ACC112 (cell line): ENCODE measurements around the gene ATL3.
A peak's percentile ranks its signal among the peaks of the same experiment; 100 is the strongest.
"Not testable (repeated sequence)": the region's sequence is repeated elsewhere in the genome, so short reads cannot be mapped to it uniquely, and the experiment has no call there.

Experiments used
- H2AFZ ChIP-seq: fragments of 200-600 bp; sonication (generic); one replicate; pipeline ENCODE4 v1.6.0; 2017; ENCODE audit warnings: antibody characterized with exemption, low read length; ENCODE audit not compliant: unreplicated experiment
- H3K27ac ChIP-seq: fragments of 200-600 bp; sonication (generic); 2 replicates; pipeline ENCODE4 v1.5.1; 2014; ENCODE audit warnings: low read depth, mild to moderate bottlenecking, antibody characterized with exemption, low read length, moderate library complexity
- H3K27me3 ChIP-seq: fragments of 200-600 bp; sonication (generic); 2 replicates; pipeline ENCODE4 v1.6.1; 2014; ENCODE audit warnings: mild to moderate bottlenecking, antibody characterized with exemption, low read length, moderate library complexity, mixed read lengths; ENCODE audit not compliant: insufficient read depth
- H3K36me3 ChIP-seq: fragments of 200-600 bp; sonication (generic); 2 replicates; pipeline ENCODE4 v1.6.1; 2016; ENCODE audit warnings: mild to moderate bottlenecking, antibody characterized with exemption, low read length, moderate library complexity, mixed read lengths; ENCODE audit not compliant: insufficient read depth
- H3K4me1 ChIP-seq: fragments of 200-600 bp; sonication (generic); one replicate; pipeline ENCODE4 v1.6.1; 2016; ENCODE audit warnings: low read length, mixed read lengths; ENCODE audit not compliant: insufficient read depth, unreplicated experiment, control insufficient read depth
- H3K4me3 ChIP-seq: fragments of 200-600 bp; sonication (generic); 2 replicates; pipeline ENCODE4 v1.5.1; 2014; ENCODE audit warnings: mild to moderate bottlenecking, low read depth, low read length
- H3K79me2 ChIP-seq: fragments of 200-600 bp; sonication (generic); one replicate; pipeline ENCODE4 v1.6.0; 2016; ENCODE audit warnings: low read length; ENCODE audit not compliant: control insufficient read depth, unreplicated experiment, insufficient read depth

ATL3 gene

DNA sequence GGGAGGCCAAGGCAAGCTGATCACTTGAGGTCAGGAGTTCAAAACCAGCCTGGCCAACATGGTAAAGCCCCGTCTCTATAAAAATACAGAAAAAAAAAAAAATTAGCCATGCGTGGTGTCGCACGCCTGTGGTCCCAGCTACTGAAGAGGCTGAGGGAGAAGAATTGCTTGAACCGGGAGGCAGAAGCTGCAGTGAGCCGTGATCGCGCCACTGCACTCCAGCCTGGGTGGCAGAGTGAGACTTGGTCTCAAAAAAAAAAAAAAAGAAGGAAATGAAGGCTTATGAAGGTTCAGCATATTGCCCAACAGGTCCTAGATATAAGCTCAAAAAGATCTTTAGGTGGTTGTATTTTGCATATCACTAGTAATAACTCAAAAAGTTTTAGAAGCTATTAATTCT is 10.2 kb downstream of the ATL3 start:
- peaks cover 7% of the 10 kb centered on the region for H3K36me3 ChIP-seq
- no peak overlapping the region for H3K4me3 ChIP-seq
- peaks cover 89% of the 10 kb centered on the region for H3K79me2 ChIP-seq
- no peak overlapping the region for H2AFZ ChIP-seq
- H3K4me1 ChIP-seq: peaks cover 25% of the 10 kb centered on the region
- no peak overlapping the region for H3K27ac ChIP-seq
- H3K27me3 ChIP-seq: no peaks in the 10 kb centered on the region

DNA sequence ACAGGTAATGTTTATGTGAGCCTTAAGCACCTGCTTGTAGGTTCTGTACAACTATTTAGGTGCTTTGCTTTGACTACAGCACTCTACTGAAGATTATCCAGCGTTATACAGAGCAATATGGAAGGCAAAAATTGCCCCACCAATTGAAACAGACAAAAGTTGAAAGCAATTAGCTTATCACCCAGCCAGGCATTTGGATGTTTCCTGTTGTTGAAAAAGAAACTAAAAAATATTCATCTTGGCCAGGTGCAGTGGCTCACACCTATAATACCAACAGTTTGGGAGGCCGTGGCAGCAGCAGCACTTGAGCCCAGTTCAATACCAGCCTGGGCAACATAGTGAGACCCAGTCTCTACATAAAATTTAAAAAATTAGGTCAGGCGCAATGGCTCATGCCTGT is 18.5 kb downstream of the ATL3 start:
- peaks cover 29% of the 10 kb centered on the region for H3K36me3 ChIP-seq
- no peaks in the 10 kb centered on the region for H3K27me3 ChIP-seq
- no peak overlapping the region for H3K27ac ChIP-seq
- H3K79me2 ChIP-seq: peaks cover 28% of the 10 kb centered on the region
- H3K4me3 ChIP-seq: no peak overlapping the region
- H2AFZ ChIP-seq: no peak overlapping the region
- H3K4me1 ChIP-seq: no peaks in the 10 kb centered on the region

DNA sequence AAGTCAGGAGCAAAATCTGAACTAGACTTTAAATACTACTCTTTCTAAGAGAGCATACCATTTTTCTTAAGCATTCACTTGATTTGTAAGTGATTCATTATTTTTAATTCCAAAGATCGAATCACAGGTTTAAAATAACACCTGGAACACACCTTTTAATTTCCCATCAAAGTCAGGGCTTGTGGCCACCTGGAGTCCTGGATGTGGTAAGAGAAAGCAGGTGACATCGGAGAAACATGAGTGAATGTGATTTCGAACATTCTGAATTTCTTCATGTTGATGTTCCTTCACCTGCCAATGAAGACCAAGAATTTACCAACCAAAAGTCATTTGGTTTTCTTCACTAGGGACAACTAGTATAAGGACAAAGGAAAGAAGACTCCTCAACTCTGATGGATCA is 28.0 kb downstream of the ATL3 start:
- Histone ChIP-seq H3K27ac (no peak overlapping the region), H3K79me2 (peaks cover 5% of the 10 kb centered on the region), H3K36me3 (peaks cover 40% of the 10 kb centered on the region), H3K27me3 (no peaks in the 10 kb centered on the region), H2AFZ (no peak overlapping the region), H3K4me3 (no peak overlapping the region), H3K4me1 (no peaks in the 10 kb centered on the region)

DNA sequence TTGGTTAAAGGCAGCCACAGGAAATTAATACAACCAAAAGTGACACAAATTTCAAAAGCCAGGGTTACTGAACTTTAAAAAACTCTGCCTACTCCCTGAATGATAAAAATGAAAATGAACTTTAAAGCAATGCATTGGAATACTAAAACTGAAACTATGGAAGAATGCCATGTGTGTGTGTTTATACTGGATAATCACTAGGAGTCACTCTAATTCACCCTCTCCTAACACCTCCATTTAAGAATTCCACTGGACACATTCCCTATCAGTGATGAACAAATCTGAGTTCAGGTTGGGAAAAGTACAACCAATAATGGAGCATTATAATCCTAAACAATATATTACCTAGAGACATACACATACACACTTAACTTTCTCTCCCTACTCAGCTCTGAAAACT is 29.4 kb downstream of the ATL3 start:
- Histone ChIP-seq H3K79me2 (peaks cover 9% of the 10 kb centered on the region), H3K4me3 (0 out of 2 replicates have a peak overlapping the region, but pooled peaks have one; percentile 12), H3K4me1 (no peaks in the 10 kb centered on the region), H3K27ac (peak overlapping the region; percentile 33; the same call in 1 of the 2 replicates), H3K27me3 (no peaks in the 10 kb centered on the region), H2AFZ (no peak overlapping the region), H3K36me3 (peaks cover 34% of the 10 kb centered on the region)

DNA sequence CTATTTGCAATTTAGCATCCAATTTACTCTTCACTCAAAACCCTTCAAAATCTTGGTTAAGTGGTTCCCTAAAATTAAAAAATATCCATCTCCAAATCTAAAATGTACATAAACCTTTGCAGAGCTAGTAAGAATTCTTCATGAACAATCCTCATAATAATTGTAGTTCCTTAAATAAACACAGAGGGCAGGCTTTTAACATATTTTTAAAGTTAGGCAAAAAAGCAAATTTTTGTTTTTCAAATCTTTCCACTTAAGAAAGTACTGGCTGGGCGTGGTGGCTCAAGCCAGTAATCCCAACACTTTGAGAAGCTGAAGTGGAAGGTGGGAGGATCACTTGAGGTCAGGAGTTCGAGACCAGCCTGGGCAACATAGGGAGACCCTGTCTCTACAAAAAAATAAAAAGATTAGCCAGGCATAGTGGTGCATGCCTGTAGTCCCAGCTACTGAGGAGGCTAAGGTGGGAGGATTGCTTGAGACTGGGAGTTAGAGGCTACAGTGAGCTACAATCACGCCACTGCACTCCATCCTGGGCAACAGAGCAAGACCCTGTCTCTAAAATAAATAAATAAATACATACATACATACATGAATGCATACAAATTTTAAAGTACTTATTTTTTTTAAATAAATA is 31.9 kb downstream of the ATL3 start:
- H3K27ac ChIP-seq: no peak overlapping the region
- H3K36me3 ChIP-seq: peaks cover 36% of the 10 kb centered on the region
- H2AFZ ChIP-seq: no peak overlapping the region

DNA sequence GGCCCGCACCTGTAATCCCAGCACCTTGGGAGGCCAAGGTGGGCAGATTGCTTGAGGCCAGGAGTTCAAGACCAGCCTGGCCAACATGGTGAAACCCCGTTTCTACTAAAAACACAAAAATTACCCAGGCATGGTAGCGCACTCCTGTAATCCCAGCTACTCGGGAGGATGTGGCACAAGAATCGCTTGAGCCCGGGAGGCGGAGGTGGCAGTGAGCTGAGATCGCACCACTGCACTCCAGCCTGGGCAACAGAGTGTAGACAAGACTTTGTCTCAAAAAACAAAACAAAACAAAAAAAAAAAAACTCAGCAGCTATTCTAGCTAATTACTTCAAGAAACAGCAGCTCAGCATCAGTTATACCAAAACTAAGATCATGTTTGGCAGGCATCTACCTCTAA is 32.7 kb downstream of the ATL3 start:
- not testable (repeated sequence) for H3K4me1 ChIP-seq, H3K27me3 ChIP-seq, H3K4me3 ChIP-seq, H2AFZ ChIP-seq, H3K79me2 ChIP-seq, H3K27ac ChIP-seq
- peaks cover 34% of the 10 kb centered on the region for H3K36me3 ChIP-seq

More for the DNA sequence above, 31.9 kb downstream of the ATL3 start:
- Histone ChIP-seq H3K4me3 (no peak overlapping the region), H3K27me3 (no peaks in the 10 kb centered on the region), H3K79me2 (peaks cover 9% of the 10 kb centered on the region), H3K4me1 (no peaks in the 10 kb centered on the region)

DNA sequence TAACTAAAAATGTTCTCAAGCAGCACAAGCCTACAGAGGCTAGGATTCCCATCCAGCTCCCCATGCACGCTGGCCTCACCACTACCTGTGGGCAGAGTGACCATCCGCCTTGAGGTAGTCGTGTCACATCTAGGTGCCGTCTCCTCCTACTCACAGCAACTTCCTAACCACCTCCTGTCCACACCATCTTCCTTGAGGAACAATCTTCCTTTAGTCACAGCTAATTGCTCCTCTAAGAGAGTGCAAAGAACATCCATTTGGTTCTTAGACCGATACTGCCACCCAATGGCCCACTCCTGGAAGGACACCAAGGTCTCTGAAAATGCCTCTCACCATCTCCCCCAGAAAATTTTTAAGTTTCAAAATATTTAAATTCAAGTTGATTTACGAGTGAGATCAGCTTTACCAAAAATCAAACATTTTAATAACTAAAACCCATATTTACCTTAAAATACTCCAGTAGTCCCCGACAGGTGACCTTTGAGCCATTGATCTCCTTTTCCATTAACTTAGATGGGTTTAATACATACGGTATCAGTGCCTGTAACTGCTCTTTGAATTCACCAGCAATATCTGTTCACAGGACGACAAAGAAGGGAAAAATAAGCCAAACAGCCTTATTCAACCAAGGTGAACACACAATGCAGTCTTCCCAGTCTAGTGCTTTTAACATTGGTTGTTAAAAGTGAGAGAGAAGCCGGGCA is 35.3 kb downstream of the ATL3 start:
- Histone ChIP-seq H3K79me2 (peaks cover 3% of the 10 kb centered on the region), H3K27ac (no peak overlapping the region), H2AFZ (no peak overlapping the region), H3K27me3 (no peaks in the 10 kb centered on the region), H3K4me1 (no peaks in the 10 kb centered on the region), H3K36me3 (peaks cover 32% of the 10 kb centered on the region), H3K4me3 (no peak overlapping the region)

DNA sequence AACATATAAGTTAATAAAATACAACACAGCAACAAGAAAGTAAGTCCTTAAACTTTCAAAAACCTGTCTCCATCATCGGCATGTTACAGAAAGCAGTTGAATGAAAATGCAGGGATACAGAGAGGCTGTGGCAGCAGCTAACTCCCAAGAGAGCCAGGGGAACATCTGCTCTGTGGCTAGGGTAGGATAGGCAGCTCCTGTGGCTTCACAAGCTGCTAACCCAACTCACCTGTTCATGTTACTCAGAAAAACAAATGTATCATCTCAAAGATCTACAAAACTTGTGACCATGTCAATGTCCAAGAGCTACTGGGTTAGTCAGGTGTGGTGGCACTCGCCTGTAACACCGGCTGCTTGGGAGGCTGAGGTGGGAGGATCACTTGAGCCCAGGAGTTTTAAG is 41.8 kb downstream of the ATL3 start:
- H3K36me3 ChIP-seq: peaks cover 37% of the 10 kb centered on the region
- no peaks in the 10 kb centered on the region for H3K4me1 ChIP-seq

DNA sequence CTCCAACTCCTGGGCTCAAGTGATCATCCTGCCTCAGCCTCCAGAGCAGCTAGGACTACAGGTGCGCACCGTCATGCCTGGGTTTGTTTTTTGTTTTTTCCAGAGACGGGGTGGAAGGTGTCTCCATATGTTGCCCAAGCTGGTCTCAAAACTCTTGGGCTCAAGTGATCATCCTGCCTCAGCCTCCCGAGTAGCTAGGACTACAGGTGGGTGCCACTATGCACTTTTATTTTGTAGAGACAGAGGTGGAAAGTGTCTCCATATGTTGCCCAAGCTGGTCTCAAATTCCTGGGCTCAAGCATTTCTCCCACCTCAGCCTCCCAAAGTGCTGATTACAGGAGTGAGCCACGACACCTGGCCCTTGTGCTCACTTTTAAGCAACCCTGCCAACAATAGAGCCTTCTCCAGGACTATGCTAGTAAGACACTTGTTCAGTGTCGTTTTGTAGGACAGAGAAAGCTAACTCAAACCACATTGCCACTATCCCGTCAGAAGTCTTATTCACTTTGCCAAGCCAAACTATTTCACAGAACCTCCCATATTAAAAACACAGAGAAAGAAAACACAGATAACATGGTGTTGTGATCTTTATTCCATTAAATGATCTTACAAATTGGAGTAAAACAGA is 47.5 kb downstream of the ATL3 start:
- Histone ChIP-seq H3K27ac (no peak overlapping the region), H3K27me3 (no peaks in the 10 kb centered on the region), H3K36me3 (peaks cover 6% of the 10 kb centered on the region; the same call in 1 of the 2 replicates), H3K79me2 (no peaks in the 10 kb centered on the region), H2AFZ (no peak overlapping the region), H3K4me1 (no peaks in the 10 kb centered on the region), H3K4me3 (no peak overlapping the region)

More for the DNA sequence above, 41.8 kb downstream of the ATL3 start:
- Histone ChIP-seq H3K79me2 (no peaks in the 10 kb centered on the region), H3K27me3 (no peaks in the 10 kb centered on the region), H3K27ac (no peak overlapping the region), H3K4me3 (no peak overlapping the region), H2AFZ (no peak overlapping the region)

DNA sequence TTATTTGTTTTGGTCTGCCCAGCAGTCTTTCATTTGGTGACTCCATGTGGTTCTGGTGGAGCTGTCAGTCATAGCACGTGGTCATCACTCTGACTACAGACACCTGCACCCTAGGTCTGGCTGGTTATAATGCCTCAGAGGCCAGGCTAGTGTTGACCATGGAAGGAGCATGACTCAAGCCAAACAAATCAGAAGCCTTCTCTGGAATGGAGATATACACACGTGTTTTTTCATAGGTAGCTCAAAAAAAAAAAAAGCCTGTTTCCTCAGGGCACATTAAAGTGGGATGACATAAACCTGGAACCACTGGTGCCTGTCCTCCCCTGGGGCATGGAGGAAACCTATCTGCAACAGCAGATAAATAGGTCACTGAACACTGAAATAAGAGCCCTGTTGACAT is 48.9 kb downstream of the ATL3 start:
- Histone ChIP-seq H3K36me3 (peaks cover 2% of the 10 kb centered on the region; the same call in 1 of the 2 replicates), H3K4me1 (no peaks in the 10 kb centered on the region), H3K4me3 (no peak overlapping the region), H3K27me3 (no peaks in the 10 kb centered on the region), H3K79me2 (no peaks in the 10 kb centered on the region), H3K27ac (no peak overlapping the region), H2AFZ (no peak overlapping the region)

DNA sequence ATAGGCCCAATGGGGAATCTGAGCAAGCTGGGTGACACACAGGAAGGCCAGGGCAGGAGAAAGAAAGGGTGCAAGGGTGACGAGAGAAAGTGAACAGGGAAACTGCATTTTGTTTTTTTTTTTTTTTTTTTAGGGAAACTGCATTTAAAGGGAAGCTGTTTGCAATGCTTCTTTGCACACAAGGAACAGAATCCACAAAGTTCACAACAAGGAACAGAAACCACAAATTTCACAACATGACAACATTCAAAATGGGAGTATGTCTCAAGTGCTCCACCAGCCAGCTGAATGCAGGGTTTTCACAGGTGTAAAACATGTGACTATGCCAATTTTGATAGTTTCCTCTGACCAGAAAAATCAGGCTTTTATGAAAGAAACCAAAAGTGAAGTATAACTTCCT is 50.1 kb downstream of the ATL3 start:
- no peak overlapping the region for H2AFZ ChIP-seq
- no peaks in the 10 kb centered on the region for H3K4me1 ChIP-seq

More for the DNA sequence above, 50.1 kb downstream of the ATL3 start:
- Histone ChIP-seq H3K27ac (no peak overlapping the region), H3K36me3 (no peaks in the 10 kb centered on the region), H3K4me3 (no peak overlapping the region), H3K27me3 (no peaks in the 10 kb centered on the region), H3K79me2 (no peaks in the 10 kb centered on the region)
